ENCODE measurements around the gene NAA35. TPM values are rescaled to one million over a fixed set of nuclear protein-coding genes. Genes with fewer than 3 reads are reported as not detected.

NAA35 gene
- total and polyA plus RNA-seq, 3 donors from 2014 or later, result 32.8 to 41.4 (median 35.7) TPM

DNA sequence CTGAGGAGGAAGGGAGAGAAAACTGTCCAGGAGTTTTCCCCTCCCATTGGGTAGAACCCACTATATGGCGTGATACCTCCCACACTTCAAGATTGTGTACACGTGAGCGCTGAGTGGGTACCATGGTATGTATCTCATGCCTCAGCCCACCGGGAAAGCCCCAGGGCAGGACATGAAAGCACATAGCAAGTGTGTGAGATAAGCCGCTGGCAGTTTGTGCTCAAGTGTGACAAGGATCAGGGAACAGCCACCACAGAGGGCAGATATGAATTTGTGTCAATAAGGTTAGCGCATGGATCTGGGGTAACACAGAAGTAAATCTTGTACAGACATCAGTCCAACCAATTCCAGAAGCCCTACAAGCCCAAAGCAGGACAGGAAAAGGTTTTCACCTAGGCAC lies 42.6 kb upstream of the NAA35 start:
- intact Hi-C loops (cut with DNase I; ENCODE audit: low total_unique reads), result no loop called here
- no peaks in the 10 kb centered on the region for H3K9me3 ChIP-seq
- H3K27ac ChIP-seq, result no peak overlapping the region
- no peaks in the 10 kb centered on the region for H3K36me3 ChIP-seq (ENCODE audit: low read depth, missing control alignments)
- no peak for DNase-seq
- no peaks in the 10 kb centered on the region for H3K27me3 ChIP-seq
- no peaks in the 10 kb centered on the region for H3K4me1 ChIP-seq
- no peak for TF ChIP-seq POLR2A (IDR thresholded peaks at IDR 0.05)
- TF ChIP-seq, protein P1, sequence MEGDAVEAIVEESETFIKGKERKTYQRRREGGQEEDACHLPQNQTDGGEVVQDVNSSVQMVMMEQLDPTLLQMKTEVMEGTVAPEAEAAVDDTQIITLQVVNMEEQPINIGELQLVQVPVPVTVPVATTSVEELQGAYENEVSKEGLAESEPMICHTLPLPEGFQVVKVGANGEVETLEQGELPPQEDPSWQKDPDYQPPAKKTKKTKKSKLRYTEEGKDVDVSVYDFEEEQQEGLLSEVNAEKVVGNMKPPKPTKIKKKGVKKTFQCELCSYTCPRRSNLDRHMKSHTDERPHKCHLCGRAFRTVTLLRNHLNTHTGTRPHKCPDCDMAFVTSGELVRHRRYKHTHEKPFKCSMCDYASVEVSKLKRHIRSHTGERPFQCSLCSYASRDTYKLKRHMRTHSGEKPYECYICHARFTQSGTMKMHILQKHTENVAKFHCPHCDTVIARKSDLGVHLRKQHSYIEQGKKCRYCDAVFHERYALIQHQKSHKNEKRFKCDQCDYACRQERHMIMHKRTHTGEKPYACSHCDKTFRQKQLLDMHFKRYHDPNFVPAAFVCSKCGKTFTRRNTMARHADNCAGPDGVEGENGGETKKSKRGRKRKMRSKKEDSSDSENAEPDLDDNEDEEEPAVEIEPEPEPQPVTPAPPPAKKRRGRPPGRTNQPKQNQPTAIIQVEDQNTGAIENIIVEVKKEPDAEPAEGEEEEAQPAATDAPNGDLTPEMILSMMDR (IDR thresholded peaks at IDR 0.05), result no peak
- no peak overlapping the region for H3K4me3 ChIP-seq
- 46 to 72% methylated on average over 6 of the region's 6 CpGs for WGBS, 2 donors

DNA sequence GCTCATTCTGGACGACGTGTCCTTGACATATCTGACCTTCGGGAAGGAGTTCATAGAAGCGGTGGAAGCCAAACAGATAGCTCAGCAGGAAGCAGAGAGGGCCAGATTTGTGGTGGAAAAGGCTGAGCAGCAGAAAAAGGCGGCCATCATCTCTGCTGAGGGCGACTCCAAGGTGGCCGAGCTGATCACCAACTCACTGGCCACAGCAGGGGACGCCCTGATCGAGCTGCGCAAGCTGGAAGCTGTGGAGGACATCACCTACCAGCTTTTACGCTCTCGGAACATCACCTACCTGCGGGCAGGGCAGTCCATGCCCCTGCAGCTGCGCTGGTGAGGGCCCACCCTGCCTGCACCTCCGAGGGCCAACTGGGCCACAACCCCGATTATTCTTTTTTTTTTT lies 41.6 kb upstream of the NAA35 start:
- H3K4me1 ChIP-seq, result no peaks in the 10 kb centered on the region
- H3K36me3 ChIP-seq (ENCODE audit: low read depth, missing control alignments), result no peaks in the 10 kb centered on the region
- DNase-seq, result no peak
- H3K27me3 ChIP-seq, result no peaks in the 10 kb centered on the region
- no peaks in the 10 kb centered on the region for H3K9me3 ChIP-seq
- TF ChIP-seq, protein P1 (IDR thresholded peaks at IDR 0.05), result no peak
- TF ChIP-seq POLR2A (IDR thresholded peaks at IDR 0.05), result no peak
- H3K27ac ChIP-seq, result no peak overlapping the region
- no peak overlapping the region for H3K4me3 ChIP-seq
- 56 to 69% methylated on average over 10 to 16 of the region's 16 CpGs for WGBS, 2 donors
- intact Hi-C loops (cut with DNase I; ENCODE audit: low total_unique reads), result no loop called here

DNA sequence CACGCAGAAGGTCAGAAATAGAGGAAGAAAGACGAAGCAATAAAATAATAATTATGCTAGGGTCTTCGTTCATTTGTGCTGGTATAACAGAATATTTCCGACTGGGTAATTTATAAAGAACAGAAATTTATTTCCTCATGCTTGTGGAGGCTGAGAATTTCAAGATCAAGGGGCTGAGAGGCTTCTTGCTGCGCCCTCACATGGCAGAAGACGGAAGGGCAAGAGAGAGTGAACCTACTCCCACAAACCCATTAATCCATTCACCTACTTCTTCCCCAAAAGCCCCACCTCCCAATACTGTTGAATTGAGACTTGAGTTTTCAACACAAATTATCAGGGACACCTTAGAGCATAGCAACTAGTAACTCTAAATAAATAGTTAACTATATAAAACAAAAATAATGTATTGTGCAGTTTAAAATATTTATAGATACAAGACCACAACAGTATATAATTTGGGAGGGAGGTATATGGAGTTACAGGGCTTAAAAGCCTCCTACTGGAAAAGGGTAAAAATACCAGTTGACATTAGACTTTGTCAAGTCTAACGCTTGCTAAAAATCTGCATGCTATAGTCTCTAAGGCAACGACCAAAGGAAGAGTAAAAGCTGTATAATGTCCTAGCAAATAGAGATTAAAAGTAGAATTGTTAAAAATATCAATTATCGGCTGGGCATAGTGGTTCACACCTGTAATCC lies 40.3 kb upstream of the NAA35 start:
- WGBS, 2 donors, result 41 to 55% methylated on average over 9 of the region's 9 CpGs
- no peaks in the 10 kb centered on the region for H3K27me3 ChIP-seq
- peak; percentile 49 for DNase-seq
- no peak overlapping the region for H3K4me3 ChIP-seq
- H3K4me1 ChIP-seq, result no peaks in the 10 kb centered on the region
- H3K36me3 ChIP-seq (ENCODE audit: low read depth, missing control alignments), result no peaks in the 10 kb centered on the region
- no peaks in the 10 kb centered on the region for H3K9me3 ChIP-seq
- H3K27ac ChIP-seq, result no peak overlapping the region
- TF ChIP-seq, protein P1 (IDR thresholded peaks at IDR 0.05), result peak in 2 of 3 experiments; percentile 31 to 52
- no peak for TF ChIP-seq POLR2A (IDR thresholded peaks at IDR 0.05)
- intact Hi-C loops (cut with DNase I; ENCODE audit: low total_unique reads), result no loop called here

DNA sequence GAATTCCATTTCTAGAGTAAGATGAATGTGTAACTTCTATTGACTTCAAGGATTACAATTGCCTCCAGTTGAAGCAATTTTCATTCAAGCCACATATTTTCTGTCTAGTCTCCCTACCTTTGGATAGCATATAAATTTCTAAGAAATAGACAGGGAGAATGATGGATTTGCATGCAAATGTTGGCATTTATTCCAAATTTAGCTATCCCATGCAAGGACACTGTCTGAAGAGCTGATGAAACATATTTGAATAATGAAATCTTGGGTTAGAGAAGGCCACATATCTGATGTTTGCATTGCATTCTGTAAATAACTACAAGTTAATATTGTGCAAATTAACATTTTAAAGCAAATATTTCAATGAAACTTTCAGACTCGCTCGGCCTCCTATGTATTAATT lies 36.0 kb upstream of the NAA35 start:
- H3K27me3 ChIP-seq, result no peaks in the 10 kb centered on the region
- no peak for TF ChIP-seq POLR2A (IDR thresholded peaks at IDR 0.05)
- TF ChIP-seq, protein P1 (IDR thresholded peaks at IDR 0.05), result no peak
- WGBS, 2 donors, result 93 to 95% methylated on average over 2 of the region's 2 CpGs
- no peaks in the 10 kb centered on the region for H3K9me3 ChIP-seq
- no peaks in the 10 kb centered on the region for H3K4me1 ChIP-seq
- intact Hi-C loops (cut with DNase I; ENCODE audit: low total_unique reads), result no loop called here
- no peaks in the 10 kb centered on the region for H3K36me3 ChIP-seq (ENCODE audit: low read depth, missing control alignments)
- no peak overlapping the region for H3K4me3 ChIP-seq
- H3K27ac ChIP-seq, result no peak overlapping the region
- DNase-seq, result no peak

DNA sequence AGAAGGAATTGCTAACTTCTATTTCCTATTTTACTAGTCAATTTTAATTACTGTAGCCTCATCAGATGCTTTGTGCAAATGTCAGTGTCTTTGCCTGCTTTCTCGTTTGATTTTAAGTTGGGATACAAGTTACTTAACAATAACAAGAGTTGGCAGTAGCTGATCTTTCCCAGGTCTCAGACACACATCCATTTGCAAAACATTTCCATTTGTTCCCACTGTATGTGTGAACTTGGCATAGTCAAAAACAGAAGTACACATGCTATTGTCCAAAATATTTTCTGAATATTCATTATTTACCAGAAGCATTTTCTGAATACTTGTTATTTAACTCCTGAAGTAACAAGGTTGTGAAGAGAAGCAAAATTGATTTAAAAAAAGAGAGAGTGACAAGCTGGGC lies 35.0 kb upstream of the NAA35 start:
- WGBS, 2 donors, result 58 to 70% methylated on average over 1 of the region's 1 CpG
- TF ChIP-seq, protein P1 (IDR thresholded peaks at IDR 0.05), result no peak
- no peak for TF ChIP-seq POLR2A (IDR thresholded peaks at IDR 0.05)
- no peak for DNase-seq
- Histone ChIP-seq H3K4me3 (no peak overlapping the region), H3K9me3 (no peaks in the 10 kb centered on the region), H3K27ac (no peak overlapping the region), H3K36me3 (ENCODE audit: low read depth, missing control alignments) (no peaks in the 10 kb centered on the region), H3K27me3 (no peaks in the 10 kb centered on the region), H3K4me1 (no peaks in the 10 kb centered on the region)
- intact Hi-C loops (cut with DNase I; ENCODE audit: low total_unique reads), result no loop called here

All from testis (tissue), 3 donors.